Measurements from ENCODE around the gene TCF7L1.

DNA sequence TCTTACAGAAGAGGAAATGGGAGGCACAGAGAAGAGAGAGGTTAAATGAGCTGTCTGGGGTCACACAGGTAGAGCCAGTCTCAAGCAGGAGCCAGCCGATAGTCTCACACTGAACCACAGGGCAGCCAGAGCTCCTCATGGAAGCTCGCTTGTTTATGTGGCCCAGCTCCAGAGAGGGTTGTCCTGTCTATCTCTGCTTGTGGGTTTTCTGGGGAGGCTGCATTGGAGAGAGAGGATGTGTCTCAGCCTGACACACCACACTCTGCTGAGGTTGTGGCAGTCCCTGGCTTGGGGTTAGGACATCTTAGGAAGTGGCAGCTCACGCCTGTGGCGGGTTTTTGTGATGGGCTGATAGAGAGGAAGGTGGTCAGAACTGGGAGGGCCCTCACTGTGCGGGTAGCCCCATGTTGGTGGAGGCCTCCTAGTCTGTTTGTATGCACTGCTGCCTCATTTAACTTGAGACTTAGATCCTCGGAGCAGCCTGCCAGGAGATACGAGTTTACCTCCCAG, 52.3 kb downstream of the TCF7L1 start:
- TF ChIP-seq, protein P1, sequence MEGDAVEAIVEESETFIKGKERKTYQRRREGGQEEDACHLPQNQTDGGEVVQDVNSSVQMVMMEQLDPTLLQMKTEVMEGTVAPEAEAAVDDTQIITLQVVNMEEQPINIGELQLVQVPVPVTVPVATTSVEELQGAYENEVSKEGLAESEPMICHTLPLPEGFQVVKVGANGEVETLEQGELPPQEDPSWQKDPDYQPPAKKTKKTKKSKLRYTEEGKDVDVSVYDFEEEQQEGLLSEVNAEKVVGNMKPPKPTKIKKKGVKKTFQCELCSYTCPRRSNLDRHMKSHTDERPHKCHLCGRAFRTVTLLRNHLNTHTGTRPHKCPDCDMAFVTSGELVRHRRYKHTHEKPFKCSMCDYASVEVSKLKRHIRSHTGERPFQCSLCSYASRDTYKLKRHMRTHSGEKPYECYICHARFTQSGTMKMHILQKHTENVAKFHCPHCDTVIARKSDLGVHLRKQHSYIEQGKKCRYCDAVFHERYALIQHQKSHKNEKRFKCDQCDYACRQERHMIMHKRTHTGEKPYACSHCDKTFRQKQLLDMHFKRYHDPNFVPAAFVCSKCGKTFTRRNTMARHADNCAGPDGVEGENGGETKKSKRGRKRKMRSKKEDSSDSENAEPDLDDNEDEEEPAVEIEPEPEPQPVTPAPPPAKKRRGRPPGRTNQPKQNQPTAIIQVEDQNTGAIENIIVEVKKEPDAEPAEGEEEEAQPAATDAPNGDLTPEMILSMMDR (IDR thresholded peaks at IDR 0.05) = no peak
- no peak for TF ChIP-seq POLR2AphosphoS5 (IDR thresholded peaks at IDR 0.05; ENCODE audit: low read depth, low read length)
- TF ChIP-seq, protein P2, sequence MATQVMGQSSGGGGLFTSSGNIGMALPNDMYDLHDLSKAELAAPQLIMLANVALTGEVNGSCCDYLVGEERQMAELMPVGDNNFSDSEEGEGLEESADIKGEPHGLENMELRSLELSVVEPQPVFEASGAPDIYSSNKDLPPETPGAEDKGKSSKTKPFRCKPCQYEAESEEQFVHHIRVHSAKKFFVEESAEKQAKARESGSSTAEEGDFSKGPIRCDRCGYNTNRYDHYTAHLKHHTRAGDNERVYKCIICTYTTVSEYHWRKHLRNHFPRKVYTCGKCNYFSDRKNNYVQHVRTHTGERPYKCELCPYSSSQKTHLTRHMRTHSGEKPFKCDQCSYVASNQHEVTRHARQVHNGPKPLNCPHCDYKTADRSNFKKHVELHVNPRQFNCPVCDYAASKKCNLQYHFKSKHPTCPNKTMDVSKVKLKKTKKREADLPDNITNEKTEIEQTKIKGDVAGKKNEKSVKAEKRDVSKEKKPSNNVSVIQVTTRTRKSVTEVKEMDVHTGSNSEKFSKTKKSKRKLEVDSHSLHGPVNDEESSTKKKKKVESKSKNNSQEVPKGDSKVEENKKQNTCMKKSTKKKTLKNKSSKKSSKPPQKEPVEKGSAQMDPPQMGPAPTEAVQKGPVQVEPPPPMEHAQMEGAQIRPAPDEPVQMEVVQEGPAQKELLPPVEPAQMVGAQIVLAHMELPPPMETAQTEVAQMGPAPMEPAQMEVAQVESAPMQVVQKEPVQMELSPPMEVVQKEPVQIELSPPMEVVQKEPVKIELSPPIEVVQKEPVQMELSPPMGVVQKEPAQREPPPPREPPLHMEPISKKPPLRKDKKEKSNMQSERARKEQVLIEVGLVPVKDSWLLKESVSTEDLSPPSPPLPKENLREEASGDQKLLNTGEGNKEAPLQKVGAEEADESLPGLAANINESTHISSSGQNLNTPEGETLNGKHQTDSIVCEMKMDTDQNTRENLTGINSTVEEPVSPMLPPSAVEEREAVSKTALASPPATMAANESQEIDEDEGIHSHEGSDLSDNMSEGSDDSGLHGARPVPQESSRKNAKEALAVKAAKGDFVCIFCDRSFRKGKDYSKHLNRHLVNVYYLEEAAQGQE (IDR thresholded peaks at IDR 0.05; ENCODE audit: insufficient read depth in 1 of 2, low read depth in 2 of 2, low read length in 1 of 2) = no peak

Data from Panc1 (cell line).